ENCODE results near the gene ING4. TPM values are rescaled to one million over a fixed set of nuclear protein-coding genes. Genes with fewer than 3 reads are reported as not detected.

ING4 gene
- total and polyA plus RNA-seq, 2 donors (not counting 3 experiments of a cell fraction or from before 2014, with no cell fraction given) = 34.7 to 52.0 TPM

- FAIRE-seq (no peak), DNase-seq (ENCODE audit: low read depth, low spot score) (no peak)
- no peaks in the 10 kb centered on the region for H3K9me1 ChIP-seq (replicated peaks; ENCODE audit: control insufficient read depth, extremely low read depth, insufficient read depth, low read length)
- H3K27ac ChIP-seq (ENCODE audit: insufficient read depth, low read depth, low read length) = no peak overlapping the region
- peaks cover 3% of the 10 kb centered on the region for H4K20me1 ChIP-seq (replicated peaks; ENCODE audit: control insufficient read depth, extremely low read depth, insufficient read depth, low read length)
- CTCF ChIA-PET = interaction anchor here (0.8 kb wide), 1 partner anchor 33 kb away, joined by 5 read pairs; no protein-coding TSS in a partner anchor
- dilution Hi-C loops (cut with MboI; ENCODE audit: extremely low pct_ligation_motif_present, low sequenced_read_pairs) (no loop called here), intact Hi-C loops (cut with micrococcal nuclease) (no loop called here)
- no peak overlapping the region for H3K4me3 ChIP-seq (replicated peaks in 1 of 3; ENCODE audit: insufficient read depth in 1 of 3, low read depth in 1 of 3, low read length in 3 of 3)
- no peaks in the 10 kb centered on the region for H3K9me3 ChIP-seq (replicated peaks; ENCODE audit: control insufficient read depth, insufficient read depth, low read length)
- BruUV-seq (replicated peaks) = no TSS peak
- no peak overlapping the region for H2AFZ ChIP-seq (ENCODE audit: low read depth, low read length)
- H3K79me2 ChIP-seq (ENCODE audit: control insufficient read depth, insufficient read depth, low read length) = no peaks in the 10 kb centered on the region
- TF ChIP-seq EZH2 (IDR thresholded peaks at IDR 0.05; ENCODE audit: borderline replicate concordance, low read depth, low read length, severe bottlenecking) (no peak), GATA2 (IDR thresholded peaks at IDR 0.05; ENCODE audit: insufficient read depth, insufficient read length, low read depth, low read length) (no peak), POLR2AphosphoS5 (IDR thresholded peaks at IDR 0.05; ENCODE audit: insufficient read depth, low read depth, low read length) (no peak), FOS (IDR thresholded peaks at IDR 0.05; ENCODE audit: borderline replicate concordance, insufficient read depth, low read length) (no peak), CTCF (IDR thresholded peaks at IDR 0.05; ENCODE audit: extremely low read depth in 1 of 2, insufficient read depth in 1 of 2, low read depth in 1 of 2, low read length in 2 of 2) (no peak)
- peaks cover 10 to 19% of the 10 kb centered on the region in 2 experiments for H3K36me3 ChIP-seq (ENCODE audit: control insufficient read depth in 2 of 2, extremely low read depth in 1 of 2, insufficient read depth in 2 of 2, low read length in 2 of 2)
- no peak overlapping the region for H3K4me2 ChIP-seq (ENCODE audit: insufficient read depth, low read length)
- no peaks in the 10 kb centered on the region for H3K27me3 ChIP-seq (ENCODE audit: control insufficient read depth in 2 of 2, insufficient read depth in 2 of 2, low read length in 2 of 2)
- POLR2A ChIA-PET = no interaction called here
- no peaks in the 10 kb centered on the region for H3K4me1 ChIP-seq (ENCODE audit: control insufficient read depth, extremely low read depth, insufficient read depth, low read length)
- no peak overlapping the region for H3K9ac ChIP-seq (replicated peaks; ENCODE audit: extremely low read depth, insufficient read depth, low read length)
These were observed 9.6 kb downstream of the ING4 start for GRCh38 chr12:6653342-6653741.

GRCh38 chr12:6652391-6652790, 10.5 kb downstream of the ING4 start:
- Histone ChIP-seq H2AFZ (ENCODE audit: low read depth, low read length) (no peak overlapping the region), H3K36me3 (ENCODE audit: control insufficient read depth in 2 of 2, extremely low read depth in 1 of 2, insufficient read depth in 2 of 2, low read length in 2 of 2) (peaks cover 10 to 21% of the 10 kb centered on the region in 2 experiments), H3K4me3 (replicated peaks in 1 of 3; ENCODE audit: insufficient read depth in 1 of 3, low read depth in 1 of 3, low read length in 3 of 3) (no peak overlapping the region), H3K9ac (replicated peaks; ENCODE audit: extremely low read depth, insufficient read depth, low read length) (no peak overlapping the region), H4K20me1 (replicated peaks; ENCODE audit: control insufficient read depth, extremely low read depth, insufficient read depth, low read length) (peaks cover 3% of the 10 kb centered on the region), H3K9me3 (replicated peaks; ENCODE audit: control insufficient read depth, insufficient read depth, low read length) (no peaks in the 10 kb centered on the region), H3K27ac (ENCODE audit: insufficient read depth, low read depth, low read length) (no peak overlapping the region), H3K4me2 (ENCODE audit: insufficient read depth, low read length) (no peak overlapping the region), H3K79me2 (ENCODE audit: control insufficient read depth, insufficient read depth, low read length) (no peaks in the 10 kb centered on the region), H3K4me1 (ENCODE audit: control insufficient read depth, extremely low read depth, insufficient read depth, low read length) (no peaks in the 10 kb centered on the region), H3K9me1 (replicated peaks; ENCODE audit: control insufficient read depth, extremely low read depth, insufficient read depth, low read length) (no peaks in the 10 kb centered on the region), H3K27me3 (ENCODE audit: control insufficient read depth in 2 of 2, insufficient read depth in 2 of 2, low read length in 2 of 2) (no peaks in the 10 kb centered on the region)
- ChIA-PET POLR2A (no interaction called here), CTCF (interaction anchor here (0.7 kb wide), 2 partner anchors 17 to 28 kb away, joined by 3 read pairs; no protein-coding TSS in a partner anchor)
- TF ChIP-seq FOS (IDR thresholded peaks at IDR 0.05; ENCODE audit: borderline replicate concordance, insufficient read depth, low read length) (no peak), POLR2A (IDR thresholded peaks at IDR 0.05; ENCODE audit: low read depth, low read length) (no peak)
- intact Hi-C loops (cut with micrococcal nuclease) = no loop called here
- no TSS peak for BruUV-seq (replicated peaks)
- dilution Hi-C loops (cut with MboI; ENCODE audit: extremely low pct_ligation_motif_present, low sequenced_read_pairs) = no loop called here
- FAIRE-seq = no peak
- no peak for DNase-seq (ENCODE audit: low read depth, low spot score)
